ENCODE data around the gene KRT36.

The KRT36 gene

DNA sequence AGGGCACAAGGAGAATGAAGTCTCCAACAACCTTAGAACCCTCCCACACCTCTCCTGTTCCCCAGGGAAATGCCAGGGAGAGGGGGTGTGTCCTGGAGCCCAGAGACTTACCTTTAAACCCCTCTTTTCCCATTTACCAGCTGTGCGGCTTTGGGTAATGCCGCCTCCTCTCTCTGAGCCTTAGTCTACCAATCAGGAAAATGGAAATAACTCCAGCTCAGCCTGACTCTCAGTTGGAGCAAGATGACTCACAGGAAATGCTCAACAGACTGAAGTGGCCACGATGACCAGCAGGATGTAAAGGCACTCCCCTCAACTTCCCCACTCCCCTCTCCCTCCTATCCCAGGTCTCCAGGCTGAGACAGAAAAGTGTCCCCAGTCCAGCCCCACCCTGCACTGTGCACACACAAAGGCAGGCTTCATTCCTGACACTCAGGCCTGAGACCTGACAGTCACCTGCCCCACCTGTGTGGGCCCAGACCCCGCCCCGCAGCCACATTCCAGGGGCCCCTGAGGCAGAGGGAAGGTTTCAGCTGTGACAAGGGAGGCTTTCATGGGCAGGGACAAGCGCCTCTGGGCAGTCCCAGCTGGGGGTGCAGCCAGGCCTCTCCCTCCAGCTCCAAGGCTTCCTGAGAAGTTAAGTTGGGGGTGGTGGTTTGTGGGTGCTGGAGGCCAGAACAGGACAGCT, 32.0 kb upstream of the KRT36 start:
- DNase-seq (ENCODE audit: insufficient read length, low spot score): no peak
- FAIRE-seq: no peak
- TF ChIP-seq, protein P1, sequence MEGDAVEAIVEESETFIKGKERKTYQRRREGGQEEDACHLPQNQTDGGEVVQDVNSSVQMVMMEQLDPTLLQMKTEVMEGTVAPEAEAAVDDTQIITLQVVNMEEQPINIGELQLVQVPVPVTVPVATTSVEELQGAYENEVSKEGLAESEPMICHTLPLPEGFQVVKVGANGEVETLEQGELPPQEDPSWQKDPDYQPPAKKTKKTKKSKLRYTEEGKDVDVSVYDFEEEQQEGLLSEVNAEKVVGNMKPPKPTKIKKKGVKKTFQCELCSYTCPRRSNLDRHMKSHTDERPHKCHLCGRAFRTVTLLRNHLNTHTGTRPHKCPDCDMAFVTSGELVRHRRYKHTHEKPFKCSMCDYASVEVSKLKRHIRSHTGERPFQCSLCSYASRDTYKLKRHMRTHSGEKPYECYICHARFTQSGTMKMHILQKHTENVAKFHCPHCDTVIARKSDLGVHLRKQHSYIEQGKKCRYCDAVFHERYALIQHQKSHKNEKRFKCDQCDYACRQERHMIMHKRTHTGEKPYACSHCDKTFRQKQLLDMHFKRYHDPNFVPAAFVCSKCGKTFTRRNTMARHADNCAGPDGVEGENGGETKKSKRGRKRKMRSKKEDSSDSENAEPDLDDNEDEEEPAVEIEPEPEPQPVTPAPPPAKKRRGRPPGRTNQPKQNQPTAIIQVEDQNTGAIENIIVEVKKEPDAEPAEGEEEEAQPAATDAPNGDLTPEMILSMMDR (IDR thresholded peaks at IDR 0.05; ENCODE audit: insufficient read depth, missing control alignments): no peak

DNA sequence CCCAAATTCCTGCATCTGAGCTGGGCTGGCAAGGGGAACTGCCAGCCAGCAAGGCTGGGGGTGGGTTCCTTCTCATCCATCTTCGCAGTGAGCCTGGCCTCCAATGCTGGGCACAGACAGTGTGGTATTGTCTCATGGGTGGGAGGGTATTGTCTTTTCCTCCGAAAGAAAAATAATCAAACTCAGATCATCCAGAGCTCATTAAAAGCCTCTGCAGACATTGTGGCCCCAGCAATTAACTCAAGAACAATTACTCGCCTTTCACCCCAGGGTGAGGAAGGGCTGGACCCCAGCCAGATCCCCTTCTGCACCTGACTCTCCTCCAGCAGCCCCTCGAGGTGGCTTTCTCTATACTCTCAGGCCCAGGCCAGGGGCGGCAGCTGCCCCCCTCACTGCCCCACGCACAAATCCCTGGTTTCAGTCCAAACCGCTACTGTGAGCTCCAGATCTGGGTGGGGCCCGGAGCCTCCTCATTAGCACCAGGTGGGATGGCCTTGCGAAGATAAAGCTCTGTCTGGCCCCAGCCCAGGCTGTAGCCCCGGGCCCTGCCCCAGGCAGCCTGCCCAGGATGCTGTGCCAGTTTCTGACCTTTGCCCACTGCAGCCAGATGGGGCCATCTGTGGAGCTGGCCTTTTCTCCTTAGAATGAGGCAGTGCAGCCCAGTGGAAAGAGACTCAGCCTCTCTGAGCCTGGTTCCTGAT, 31.3 kb upstream of the KRT36 start:
- TF ChIP-seq, protein P1 (IDR thresholded peaks at IDR 0.05; ENCODE audit: insufficient read depth, missing control alignments): no peak
- no peak for FAIRE-seq
- no peak for DNase-seq (ENCODE audit: insufficient read length, low spot score)

DNA sequence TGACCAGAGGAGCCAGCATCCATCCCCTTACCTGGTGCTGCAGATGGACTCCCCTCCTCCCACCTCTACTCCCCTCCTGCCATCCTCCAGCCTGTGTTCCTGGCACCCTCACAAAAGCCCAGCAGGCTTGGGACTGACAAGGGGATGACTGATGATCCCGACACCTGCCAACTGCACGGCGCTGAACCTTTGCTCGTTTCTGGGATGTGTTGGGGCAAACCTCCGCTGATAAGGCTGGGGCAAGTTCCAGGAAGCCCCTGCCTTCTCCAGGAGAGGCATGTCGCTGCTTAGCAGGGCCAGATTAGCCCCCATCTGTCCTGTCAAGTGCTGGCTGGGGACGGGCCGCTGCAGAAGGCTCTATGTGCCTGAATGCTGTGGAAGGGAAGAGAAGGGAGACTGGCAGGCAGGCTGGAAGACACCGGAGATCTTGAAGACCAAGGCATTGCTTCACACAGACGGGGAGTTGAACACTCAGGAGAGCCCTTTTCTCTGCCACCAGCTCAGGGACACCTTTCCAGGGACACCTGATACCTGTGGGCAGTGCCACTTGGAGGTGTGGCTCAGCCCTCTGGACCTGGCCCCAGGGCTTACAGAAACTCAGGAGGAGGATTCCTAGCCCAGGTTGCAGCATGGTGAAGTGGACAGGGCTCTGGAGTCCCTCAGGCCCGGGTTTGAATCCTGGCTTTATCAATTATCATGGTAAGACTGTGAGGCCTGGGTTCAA, 30.0 kb upstream of the KRT36 start:
- TF ChIP-seq, protein P1 (IDR thresholded peaks at IDR 0.05; ENCODE audit: insufficient read depth, missing control alignments): no peak
- no peak for FAIRE-seq
- no peak for DNase-seq (ENCODE audit: insufficient read length, low spot score)

DNA sequence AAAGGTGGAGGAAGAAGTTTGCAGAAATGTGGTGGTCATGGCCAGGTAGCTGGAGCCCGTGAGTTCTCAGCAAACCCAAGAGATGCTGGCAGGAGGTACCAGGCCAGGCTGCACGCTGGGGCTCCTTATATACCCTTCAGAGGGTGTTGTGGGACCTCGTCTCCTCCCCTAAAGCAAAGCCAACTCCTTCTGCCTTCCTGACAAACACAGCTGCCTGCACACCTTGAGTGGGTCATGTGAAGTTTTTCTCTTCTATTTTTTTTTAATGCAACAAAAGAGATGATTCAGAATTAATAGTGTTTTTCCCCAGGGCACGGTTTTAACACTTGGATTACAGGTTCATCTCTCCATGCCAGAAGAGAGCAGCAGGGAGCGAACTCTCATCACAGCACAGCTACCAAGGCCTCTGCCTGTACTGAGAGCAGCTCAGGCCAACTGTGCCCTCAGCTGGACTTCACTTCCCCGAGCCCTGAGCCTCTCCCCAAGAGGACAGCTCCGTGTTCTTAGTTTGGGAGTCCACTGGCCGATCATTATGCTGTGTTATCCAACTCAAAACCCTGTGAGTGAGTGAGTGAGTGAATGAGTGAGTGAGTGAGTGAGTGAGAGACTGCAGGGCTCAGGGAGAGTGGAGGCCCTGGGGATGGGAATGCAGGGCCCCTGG, 29.2 kb upstream of the KRT36 start, which contains the start of gene KRT15:
TSS of gene KRT15 (minus strand) at position 102 of the 661 bp plus-strand sequence. CDS start at position 39, 63 bp downstream.
- FAIRE-seq: no peak
- no peak for DNase-seq (ENCODE audit: insufficient read length, low spot score)
- TF ChIP-seq, protein P1 (IDR thresholded peaks at IDR 0.05; ENCODE audit: insufficient read depth, missing control alignments): no peak

DNA sequence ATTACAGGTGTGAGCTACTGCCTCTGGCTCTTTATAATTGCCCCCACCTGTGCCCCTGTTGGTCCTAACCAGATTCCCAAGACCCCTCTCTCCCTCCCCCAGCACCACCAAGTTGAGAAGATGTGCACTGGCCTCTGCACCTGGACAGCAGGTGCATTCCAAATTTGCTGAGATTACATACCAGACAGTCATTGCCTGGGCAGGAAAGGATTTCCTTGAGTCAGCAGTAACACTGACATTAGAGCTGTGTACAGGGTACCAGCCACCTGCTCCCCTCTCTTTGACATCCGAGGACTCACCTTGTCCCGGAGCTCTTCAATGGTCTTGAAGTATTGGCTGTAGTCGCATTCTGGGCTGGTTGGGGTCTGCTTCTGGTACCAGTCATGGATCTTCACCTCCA, 28.3 kb upstream of the KRT36 start:
- TF ChIP-seq, protein P1 (IDR thresholded peaks at IDR 0.05; ENCODE audit: insufficient read depth, missing control alignments): no peak

DNA sequence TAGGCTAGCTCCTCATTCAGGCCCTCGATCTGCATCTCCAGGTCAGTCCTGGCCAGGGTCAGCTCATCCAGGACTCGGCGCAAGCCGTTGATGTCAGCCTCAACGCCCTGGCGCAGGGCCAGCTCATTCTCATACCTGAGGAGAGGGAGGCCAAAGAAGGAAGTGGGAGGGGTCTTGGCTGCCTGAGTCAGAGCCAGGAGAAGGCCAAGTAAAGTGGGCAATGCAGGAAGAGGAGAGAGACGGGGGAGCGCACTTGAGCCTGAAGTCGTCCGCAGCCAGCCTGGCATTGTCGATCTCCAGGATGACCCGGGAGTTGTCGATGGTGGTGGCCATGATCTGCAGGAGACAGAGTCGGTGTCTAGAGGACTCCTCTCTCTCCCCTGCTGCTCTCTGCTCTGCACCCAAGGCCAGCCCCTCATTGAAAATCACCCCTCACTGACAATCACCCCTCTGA, 27.1 kb upstream of the KRT36 start:
- DNase-seq (ENCODE audit: insufficient read length, low spot score) (no peak), FAIRE-seq (no peak)
- TF ChIP-seq, protein P1 (IDR thresholded peaks at IDR 0.05; ENCODE audit: insufficient read depth, missing control alignments): no peak

More for the DNA sequence above, 28.3 kb upstream of the KRT36 start:
- no peak for DNase-seq (ENCODE audit: insufficient read length, low spot score)
- no peak for FAIRE-seq

Data from D721Med (cell line).